Measurements from ENCODE around the gene SEMA3E. TPM values are rescaled to one million over a fixed set of nuclear protein-coding genes. Genes with fewer than 3 reads are reported as not detected.
"Not testable (repeated sequence)": the region's sequence is repeated elsewhere in the genome, so short reads cannot be mapped to it uniquely, and the experiment has no call there.

Gene SEMA3E
- total RNA-seq, 1 donor from 2014 or later = 7.5 TPM

- DNase-seq = no peak
Observed at GRCh38 chr7:83486536-83486935, 162.4 kb downstream of the SEMA3E start.

GRCh38 chr7:83484826-83485225, 164.1 kb downstream of the SEMA3E start:
- no peak for DNase-seq

- no peak for DNase-seq
Observed at GRCh38 chr7:83484266-83484665, 164.7 kb downstream of the SEMA3E start.

GRCh38 chr7:83478616-83479015, 170.3 kb downstream of the SEMA3E start:
- DNase-seq = no peak

- DNase-seq = no peak
Observed at GRCh38 chr7:83476511-83477050, 172.4 kb downstream of the SEMA3E start.

GRCh38 chr7:83475420-83475819, 173.5 kb downstream of the SEMA3E start:
- DNase-seq = no peak

DNA sequence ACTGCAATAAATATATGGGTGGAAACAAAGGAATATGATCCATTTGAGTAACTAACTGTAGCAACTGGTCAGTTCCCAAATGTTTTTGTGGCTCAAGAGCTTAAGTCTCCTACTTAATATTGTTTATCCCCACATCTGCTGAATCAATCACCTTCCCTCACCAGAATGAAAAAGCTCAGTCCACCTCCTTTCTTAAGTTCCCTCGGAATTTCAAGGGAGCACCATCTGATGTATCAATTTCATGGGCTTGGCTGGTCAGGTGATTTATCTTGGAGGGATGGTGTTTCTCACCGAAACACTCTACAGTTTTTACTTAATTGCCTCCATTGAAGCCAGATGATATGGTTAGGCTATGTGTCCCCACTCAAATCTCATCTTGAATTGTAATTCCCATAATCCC, 176.6 kb downstream of the SEMA3E start:
- DNase-seq = no peak

- no peak for DNase-seq
Observed at GRCh38 chr7:83469491-83469890, 179.4 kb downstream of the SEMA3E start.

DNA sequence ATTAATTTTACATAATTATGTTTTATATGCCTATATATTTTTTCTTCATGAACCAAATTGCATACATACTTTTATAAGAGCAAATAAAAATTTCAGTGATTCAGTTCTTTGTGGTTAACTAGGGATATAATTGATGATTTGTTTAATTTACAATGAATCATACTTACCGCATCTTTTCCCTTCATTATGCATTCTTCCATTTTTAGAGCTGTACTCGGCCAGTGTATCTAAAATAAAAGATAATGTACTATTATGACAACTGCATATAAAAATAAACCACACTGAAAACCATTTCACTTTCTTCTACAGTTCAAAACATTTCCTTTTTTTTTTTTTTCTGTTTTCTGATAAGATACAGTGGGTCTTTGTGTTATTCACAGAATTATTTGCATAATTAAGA, 179.9 kb downstream of the SEMA3E start:
- no peak for DNase-seq

- peak; percentile 60 for DNase-seq
Observed at GRCh38 chr7:83468251-83468739, 180.6 kb downstream of the SEMA3E start.

GRCh38 chr7:83467493-83467892, 181.4 kb downstream of the SEMA3E start:
- DNase-seq = no peak

- DNase-seq = no peak
Observed at GRCh38 chr7:83466956-83467355, 182.0 kb downstream of the SEMA3E start.

- no peak for DNase-seq
Observed at GRCh38 chr7:83466187-83466923, 182.6 kb downstream of the SEMA3E start.

- no peak for DNase-seq
Observed at GRCh38 chr7:83465643-83466042, 183.3 kb downstream of the SEMA3E start.

DNA sequence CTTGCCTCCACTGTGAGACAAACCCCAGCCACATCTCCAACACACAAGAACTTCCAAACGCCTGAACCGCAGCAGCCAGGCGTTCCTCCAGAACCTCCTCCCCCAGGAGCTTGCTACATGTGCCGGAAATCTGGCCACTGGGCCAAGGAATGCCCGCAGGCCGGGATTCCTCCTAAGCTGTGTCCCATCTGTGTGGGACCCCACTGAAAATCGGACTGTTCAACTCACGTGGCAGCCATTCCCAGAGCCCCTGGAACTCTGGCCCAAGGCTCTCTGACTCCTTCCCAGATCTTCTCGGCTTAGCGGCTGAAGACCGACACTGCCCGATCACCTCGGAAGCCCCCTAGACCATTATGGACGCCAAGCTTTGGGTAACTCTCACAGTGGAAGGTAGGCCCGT, 187.1 kb downstream of the SEMA3E start:
- not testable (repeated sequence) for DNase-seq

- DNase-seq = not testable (repeated sequence)
Observed at GRCh38 chr7:83459930-83460653, 188.8 kb downstream of the SEMA3E start.

GRCh38 chr7:83459101-83459929, 189.6 kb downstream of the SEMA3E start:
- DNase-seq = not testable (repeated sequence)

DNA sequence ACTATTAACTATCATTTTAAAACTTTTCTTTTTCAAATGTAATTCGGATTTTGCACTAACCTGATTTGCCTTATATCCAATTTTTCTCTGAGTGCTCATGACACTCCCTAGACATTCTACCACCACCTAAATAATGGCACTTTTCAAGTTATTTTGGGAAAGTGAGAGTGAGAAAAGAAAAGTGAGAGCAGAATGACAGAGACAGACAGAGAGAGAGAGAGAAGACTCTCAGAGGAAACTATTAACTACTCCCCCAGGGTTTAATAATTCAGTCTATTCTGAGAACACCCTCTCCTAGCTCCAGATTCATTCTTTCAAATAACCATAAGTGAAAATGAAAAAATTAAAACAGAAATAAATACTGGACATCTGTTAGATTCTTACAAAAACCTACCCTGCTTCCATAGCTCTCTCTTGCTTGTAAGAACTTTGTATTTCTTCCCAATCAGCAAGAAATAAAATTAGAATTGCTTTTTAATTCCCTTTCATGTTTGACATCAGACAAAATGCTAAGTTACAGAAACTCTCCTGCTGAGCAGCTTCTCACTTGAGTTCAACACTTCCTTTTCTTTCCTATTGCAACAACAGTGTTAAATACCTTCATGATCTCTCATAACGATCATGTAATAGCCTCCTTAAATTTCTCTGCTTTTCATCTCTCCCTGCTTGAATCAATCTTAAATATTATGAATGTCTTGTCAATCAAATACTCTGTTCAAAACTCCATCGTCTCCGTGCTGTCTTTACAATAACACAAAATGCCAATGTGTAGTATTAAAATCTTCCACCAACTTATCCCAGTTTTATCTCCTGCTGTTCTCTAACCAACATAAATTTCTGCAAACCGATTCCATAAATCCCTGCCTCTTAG, 191.7 kb downstream of the SEMA3E start:
- DNase-seq = no peak

DNA sequence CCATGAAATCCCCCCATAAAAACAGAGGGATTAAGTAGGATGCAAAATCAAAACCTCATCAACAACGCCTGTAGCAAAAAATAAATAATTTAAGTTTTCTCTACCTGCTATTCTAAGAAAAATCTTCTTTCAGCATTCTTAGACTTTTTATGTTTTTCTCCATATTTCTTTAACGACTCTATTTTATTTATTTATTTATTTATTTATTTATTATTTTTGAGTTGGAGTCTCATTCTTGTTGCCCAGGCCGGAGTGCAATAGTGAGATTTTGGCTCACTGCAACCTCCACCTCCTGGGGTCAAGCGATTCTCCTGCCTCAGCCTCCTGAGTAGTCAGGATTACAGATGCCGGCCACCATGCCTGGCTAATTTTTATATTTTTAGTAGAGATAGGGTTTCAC, 192.5 kb downstream of the SEMA3E start:
- no peak for DNase-seq

DNA sequence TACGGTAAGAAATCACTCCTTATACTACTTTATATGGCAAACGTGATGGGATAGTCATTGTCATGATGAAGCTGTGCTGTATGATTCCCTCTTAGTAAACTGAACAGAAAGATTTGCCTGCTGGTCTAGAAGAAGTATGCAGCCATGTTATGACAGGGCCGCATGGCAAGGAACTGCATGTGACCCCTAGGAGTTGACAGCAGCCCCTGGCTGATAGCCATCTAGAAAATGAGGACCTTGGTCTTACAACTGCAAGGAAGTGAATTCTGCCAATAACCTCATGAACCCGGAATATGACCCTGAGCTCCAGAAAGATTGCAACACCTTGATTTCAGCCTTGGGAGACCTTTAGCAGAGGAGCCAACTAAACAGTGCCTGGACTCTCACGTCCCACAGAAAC, 193.3 kb downstream of the SEMA3E start:
- DNase-seq = no peak

GRCh38 chr7:83452256-83452655, 196.7 kb downstream of the SEMA3E start:
- DNase-seq = no peak
